Right atrium auricular region (tissue), 2 donors: Measurements from ENCODE around the gene DNMT3A. TPM values are rescaled to one million over a fixed set of nuclear protein-coding genes. Genes with fewer than 3 reads are reported as not detected.

ENCODE experiments used
- DNase-seq: peaks from one replicate; pipeline ENCODE4 v3.0.0-alpha.2; 2019; ENCODE audit warnings: low spot score
- H3K27ac ChIP-seq, 2 donors: fragments of 200-600 bp; sonication (generic); 1 replicate in 1 of 2; 2 replicates in 1 of 2; pipeline ENCODE4 v1.5.1; 2016 to 2019
- H3K27me3 ChIP-seq, 2 donors: fragments of 200-600 bp; sonication (generic); one replicate each; pipeline versions ENCODE4 v1.5.1 to v1.6.0; 2017 to 2019
- H3K36me3 ChIP-seq: fragments of 200-600 bp; sonication (generic); one replicate; pipeline ENCODE4 v1.5.1; 2016
- H3K4me1 ChIP-seq, 2 donors: fragments of 200-600 bp; sonication (generic); one replicate each; pipeline versions ENCODE4 v1.5.1 to v1.6.0; 2017 to 2019
- H3K4me3 ChIP-seq, 2 donors: fragments of 200-600 bp; sonication (generic); 1 replicate in 1 of 2; 2 replicates in 1 of 2; pipeline ENCODE4 v1.5.1; 2017 to 2019; ENCODE audit warnings: mild to moderate bottlenecking in 1 of 2, moderate library complexity in 1 of 2
- H3K9me3 ChIP-seq, 2 donors: fragments of 200-600 bp; sonication (generic); one replicate each; pipeline ENCODE4 v1.5.1; 2019
- total RNA-seq, 2 donors: library from RNA; depleted of rRNA; stranded (reverse); fragments of >200 nt; gene quantifications; one replicate each; pipeline ENCODE4 v1.1.0, GENCODE V29; 2016
- TF ChIP-seq, protein P1 (sequence below), 2 donors: fragments of 200-600 bp; sonication (generic); IDR thresholded peaks; one replicate each; pipeline ENCODE4 v1.5.1; 2019; ENCODE audit warnings: antibody characterized with exemption in 2 of 2

DNMT3A gene
- total RNA-seq, 2 donors from 2014 or later, result 6.0 to 8.1 TPM

DNA sequence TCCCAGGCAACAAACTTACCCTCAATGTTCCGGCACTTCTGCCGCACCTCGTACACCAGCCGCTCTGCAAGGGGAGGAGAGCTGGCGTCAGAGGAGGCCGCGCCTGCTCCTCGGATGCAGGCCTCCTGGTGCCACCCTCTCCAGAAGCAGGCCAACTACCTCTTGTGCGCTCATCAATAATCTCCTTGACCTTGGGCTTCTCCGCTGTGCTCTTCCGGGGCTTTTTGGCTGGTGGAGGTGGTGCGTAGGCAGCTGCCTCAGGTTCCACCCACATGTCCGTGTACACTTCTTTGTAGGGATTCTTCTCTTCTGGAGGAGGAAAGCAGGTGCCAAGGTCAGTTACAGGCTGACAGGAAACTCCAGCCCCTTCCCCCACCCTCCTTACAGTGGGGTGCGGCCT, 95.7 kb downstream of the DNMT3A start:
- Histone ChIP-seq H3K4me1 (peaks cover 0 to 2% of the 10 kb centered on the region in 2 donors), H3K4me3 (no peak overlapping the region), H3K9me3 (no peaks in the 10 kb centered on the region), H3K27ac (no peak overlapping the region), H3K36me3 (peaks cover 66% of the 10 kb centered on the region), H3K27me3 (no peaks in the 10 kb centered on the region)
- TF ChIP-seq, protein P1, sequence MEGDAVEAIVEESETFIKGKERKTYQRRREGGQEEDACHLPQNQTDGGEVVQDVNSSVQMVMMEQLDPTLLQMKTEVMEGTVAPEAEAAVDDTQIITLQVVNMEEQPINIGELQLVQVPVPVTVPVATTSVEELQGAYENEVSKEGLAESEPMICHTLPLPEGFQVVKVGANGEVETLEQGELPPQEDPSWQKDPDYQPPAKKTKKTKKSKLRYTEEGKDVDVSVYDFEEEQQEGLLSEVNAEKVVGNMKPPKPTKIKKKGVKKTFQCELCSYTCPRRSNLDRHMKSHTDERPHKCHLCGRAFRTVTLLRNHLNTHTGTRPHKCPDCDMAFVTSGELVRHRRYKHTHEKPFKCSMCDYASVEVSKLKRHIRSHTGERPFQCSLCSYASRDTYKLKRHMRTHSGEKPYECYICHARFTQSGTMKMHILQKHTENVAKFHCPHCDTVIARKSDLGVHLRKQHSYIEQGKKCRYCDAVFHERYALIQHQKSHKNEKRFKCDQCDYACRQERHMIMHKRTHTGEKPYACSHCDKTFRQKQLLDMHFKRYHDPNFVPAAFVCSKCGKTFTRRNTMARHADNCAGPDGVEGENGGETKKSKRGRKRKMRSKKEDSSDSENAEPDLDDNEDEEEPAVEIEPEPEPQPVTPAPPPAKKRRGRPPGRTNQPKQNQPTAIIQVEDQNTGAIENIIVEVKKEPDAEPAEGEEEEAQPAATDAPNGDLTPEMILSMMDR (IDR thresholded peaks at IDR 0.05), result no peak
- DNase-seq, result no peak

DNA sequence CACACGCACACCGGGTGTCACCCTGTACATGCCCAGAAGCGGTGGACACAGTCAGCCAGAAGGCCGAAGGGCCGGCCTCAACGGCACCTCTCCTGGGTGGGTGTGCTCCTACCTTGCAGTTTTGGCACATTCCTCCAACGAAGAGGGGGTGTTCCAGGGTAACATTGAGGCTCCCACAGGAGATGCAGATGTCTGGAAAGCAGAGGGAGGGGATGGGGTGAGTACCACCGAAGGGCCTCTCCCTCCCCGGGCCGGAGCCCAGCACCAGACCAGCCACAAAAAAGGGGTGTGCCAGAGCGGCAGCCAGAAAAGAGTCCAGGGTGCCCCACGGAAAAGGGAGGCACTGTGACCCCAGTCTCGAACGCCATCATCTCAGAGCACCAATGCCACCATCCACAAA, 96.6 kb downstream of the DNMT3A start:
- no peak for DNase-seq
- no peaks in the 10 kb centered on the region for H3K4me1 ChIP-seq
- TF ChIP-seq, protein P1 (IDR thresholded peaks at IDR 0.05), result no peak
- no peak overlapping the region for H3K27ac ChIP-seq
- H3K9me3 ChIP-seq, result no peaks in the 10 kb centered on the region
- no peaks in the 10 kb centered on the region for H3K27me3 ChIP-seq
- no peak overlapping the region for H3K4me3 ChIP-seq
- H3K36me3 ChIP-seq, result peaks cover 74% of the 10 kb centered on the region

DNA sequence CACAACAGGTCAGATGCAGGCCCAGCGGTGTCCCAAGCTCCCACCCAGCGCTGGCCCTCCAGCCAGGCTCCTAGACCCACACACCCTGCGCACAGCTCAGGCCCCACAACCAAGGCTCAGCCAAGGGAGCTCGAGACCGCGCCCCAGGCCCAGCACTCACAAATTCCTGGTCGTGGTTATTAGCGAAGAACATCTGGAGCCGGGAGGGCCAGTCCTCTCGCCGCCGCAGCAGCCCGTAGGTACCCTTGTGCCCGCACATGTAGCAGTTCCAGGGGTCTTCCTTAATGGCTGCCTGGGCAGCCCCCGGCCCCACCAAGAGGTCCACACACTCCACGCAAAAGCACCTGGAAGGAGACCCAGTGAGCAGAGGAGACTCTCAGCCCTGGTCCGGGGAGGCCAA, 97.7 kb downstream of the DNMT3A start:
- TF ChIP-seq, protein P1 (IDR thresholded peaks at IDR 0.05), result no peak
- no peak for DNase-seq
- H3K4me1 ChIP-seq, result no peaks in the 10 kb centered on the region
- no peak overlapping the region for H3K27ac ChIP-seq
- peaks cover 86% of the 10 kb centered on the region for H3K36me3 ChIP-seq
- H3K9me3 ChIP-seq, result no peaks in the 10 kb centered on the region
- no peaks in the 10 kb centered on the region for H3K27me3 ChIP-seq
- no peak overlapping the region for H3K4me3 ChIP-seq

DNA sequence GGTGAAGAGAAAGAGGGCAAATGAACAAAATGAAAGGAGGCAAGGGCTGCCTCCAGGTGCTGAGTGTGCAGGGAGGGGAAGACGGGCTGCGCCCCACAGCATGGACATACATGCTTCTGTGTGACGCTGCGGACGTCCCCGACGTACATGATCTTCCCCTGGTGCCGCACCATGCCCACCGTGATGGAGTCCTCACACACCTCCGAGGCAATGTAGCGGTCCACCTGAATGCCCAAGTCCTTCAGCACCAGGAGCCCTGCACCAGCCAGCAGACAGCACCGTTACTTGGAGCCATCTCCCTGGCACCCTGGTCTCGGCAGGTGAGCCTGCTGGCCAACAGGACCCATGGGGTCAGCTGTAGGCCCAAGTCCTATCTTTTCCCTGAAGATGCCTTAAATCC, 100.3 kb downstream of the DNMT3A start:
- Histone ChIP-seq H3K4me1 (peaks cover 0 to 13% of the 10 kb centered on the region in 2 donors), H3K27me3 (no peaks in the 10 kb centered on the region), H3K36me3 (peaks cover 93% of the 10 kb centered on the region), H3K4me3 (no peak overlapping the region), H3K9me3 (no peaks in the 10 kb centered on the region), H3K27ac (no peak overlapping the region)
- TF ChIP-seq, protein P1 (IDR thresholded peaks at IDR 0.05), result no peak
- DNase-seq, result no peak

DNA sequence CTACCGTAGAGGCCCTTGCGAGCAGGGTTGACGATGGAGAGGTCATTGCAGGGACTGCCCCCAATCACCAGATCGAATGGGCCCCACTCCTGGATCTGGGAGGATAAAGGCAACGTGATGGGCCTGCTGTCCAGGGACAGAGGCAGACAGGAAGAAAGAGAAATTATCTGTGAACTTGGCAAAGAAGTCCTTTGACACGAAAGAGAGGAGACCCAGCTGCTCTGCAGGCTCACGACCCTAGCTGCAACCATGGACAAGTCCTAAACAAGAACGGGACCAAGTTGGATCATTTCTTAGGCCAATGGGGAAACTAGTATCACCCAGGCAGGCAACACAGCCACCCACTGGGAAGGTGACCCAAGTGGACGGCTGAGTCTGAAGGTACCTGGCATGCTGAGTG, 101.1 kb downstream of the DNMT3A start:
- Histone ChIP-seq H3K36me3 (peaks cover 93% of the 10 kb centered on the region), H3K27me3 (no peaks in the 10 kb centered on the region), H3K27ac (no peak overlapping the region), H3K4me1 (peaks cover 0 to 13% of the 10 kb centered on the region in 2 donors), H3K9me3 (no peaks in the 10 kb centered on the region), H3K4me3 (no peak overlapping the region)
- TF ChIP-seq, protein P1 (IDR thresholded peaks at IDR 0.05), result no peak
- no peak for DNase-seq

DNA sequence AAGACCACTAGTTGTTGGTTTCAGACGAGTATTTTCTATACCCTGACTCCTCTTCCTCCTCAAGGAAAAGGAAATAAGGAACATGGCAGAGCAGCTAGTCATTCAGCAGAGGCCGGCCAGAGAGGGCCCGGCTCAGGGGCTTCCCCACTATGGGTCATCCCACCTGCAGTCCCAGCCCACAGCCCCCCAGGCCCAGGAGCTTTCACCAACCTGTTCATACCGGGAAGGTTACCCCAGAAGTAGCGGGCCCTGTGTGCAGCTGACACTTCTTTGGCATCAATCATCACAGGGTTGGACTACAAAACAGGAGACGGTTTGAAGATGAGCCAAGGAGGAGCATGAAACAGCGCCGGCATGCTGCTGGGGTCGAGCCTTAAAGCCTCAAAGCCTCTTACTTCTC, 102.8 kb downstream of the DNMT3A start:
- Histone ChIP-seq H3K9me3 (no peaks in the 10 kb centered on the region), H3K4me3 (no peak overlapping the region), H3K36me3 (peaks cover 93% of the 10 kb centered on the region), H3K4me1 (peaks cover 0 to 13% of the 10 kb centered on the region in 2 donors), H3K27ac (no peak overlapping the region), H3K27me3 (no peaks in the 10 kb centered on the region)
- no peak for DNase-seq
- TF ChIP-seq, protein P1 (IDR thresholded peaks at IDR 0.05), result no peak
